Ramos (cell line): ENCODE data around the gene CMTM3.
"Not testable (repeated sequence)": the region's sequence is repeated elsewhere in the genome, so short reads cannot be mapped to it uniquely, and the experiment has no call there.

Experiments
- in situ Hi-C: fragments of 300-500 bp; cut with MboI; formaldehyde crosslinking; loops from one replicate; pipeline ENCODE4 v1.14.3; 2022; ENCODE audit warnings: low sequenced_read_pairs; ENCODE audit not compliant: unreplicated experiment

CMTM3 gene

DNA sequence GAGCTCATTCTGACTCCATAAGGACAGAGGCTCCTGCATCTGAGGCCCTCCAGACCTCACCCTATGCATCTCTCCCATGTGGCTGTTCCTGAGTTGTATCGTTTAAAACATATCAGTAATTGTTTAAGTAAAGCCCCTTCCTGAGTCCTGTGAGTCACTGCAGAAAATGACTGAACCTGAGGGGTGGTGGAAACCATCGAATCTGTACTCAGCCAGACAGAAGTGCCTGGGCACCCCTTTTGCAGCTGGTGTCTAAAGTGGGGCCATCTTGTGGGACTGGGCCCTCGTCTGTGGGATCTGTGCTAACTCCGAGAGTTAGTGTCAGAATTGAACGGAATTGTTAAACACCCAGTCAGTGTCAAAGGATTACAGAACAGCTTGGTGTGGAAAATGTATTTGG is 25.4 kb downstream of the CMTM3 start:
- in situ Hi-C loops: no loop called here

DNA sequence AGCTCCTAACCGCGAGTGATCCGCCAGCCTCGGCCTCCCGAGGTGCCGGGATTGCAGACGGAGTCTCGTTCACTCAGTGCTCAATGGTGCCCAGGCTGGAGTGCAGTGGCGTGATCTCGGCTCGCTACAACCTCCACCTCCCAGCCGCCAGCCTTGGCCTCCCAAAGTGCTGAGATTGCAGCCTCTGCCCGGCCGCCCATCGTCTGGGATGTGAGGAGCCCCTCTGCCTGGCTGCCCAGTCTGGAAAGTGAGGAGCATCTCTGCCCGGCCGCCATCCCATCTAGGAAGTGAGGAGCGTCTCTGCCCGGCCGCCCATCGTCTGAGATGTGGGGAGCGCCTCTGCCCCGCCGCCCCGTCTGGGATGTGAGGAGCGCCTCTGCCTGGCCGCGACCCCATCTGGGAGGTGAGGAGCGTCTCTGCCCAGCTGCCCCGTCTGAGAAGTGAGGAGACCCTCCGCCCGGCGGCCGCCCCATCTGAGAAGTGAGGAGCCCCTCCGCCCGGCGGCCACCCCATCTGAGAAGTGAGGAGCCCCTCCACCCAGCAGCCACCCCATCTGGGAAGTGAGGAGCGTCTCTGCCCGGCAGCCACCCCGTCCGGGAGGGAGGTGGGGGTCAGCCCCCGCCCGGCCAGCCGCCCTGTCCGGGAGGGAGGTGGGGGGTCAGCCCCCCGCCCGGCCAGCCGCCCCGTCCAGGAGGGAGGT is 26.2 kb downstream of the CMTM3 start:
- in situ Hi-C loops: not testable (repeated sequence)

DNA sequence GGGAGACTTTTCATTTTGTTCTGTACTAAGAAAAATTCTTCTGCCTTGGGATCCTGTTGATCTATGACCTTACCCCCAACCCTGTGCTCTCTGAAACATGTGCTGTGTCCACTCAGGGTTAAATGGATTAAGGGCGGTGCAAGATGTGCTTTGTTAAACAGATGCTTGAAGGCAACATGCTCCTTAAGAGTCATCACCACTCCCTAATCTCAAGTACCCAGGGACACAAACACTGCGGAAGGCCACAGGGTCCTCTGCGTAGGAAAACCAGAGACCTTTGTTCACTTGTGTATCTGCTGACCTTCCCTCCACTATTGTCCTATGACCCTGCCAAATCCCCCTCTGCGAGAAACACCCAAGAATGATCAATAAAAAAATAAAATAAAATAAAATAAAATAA is 27.1 kb downstream of the CMTM3 start:
- in situ Hi-C loops: not testable (repeated sequence)

DNA sequence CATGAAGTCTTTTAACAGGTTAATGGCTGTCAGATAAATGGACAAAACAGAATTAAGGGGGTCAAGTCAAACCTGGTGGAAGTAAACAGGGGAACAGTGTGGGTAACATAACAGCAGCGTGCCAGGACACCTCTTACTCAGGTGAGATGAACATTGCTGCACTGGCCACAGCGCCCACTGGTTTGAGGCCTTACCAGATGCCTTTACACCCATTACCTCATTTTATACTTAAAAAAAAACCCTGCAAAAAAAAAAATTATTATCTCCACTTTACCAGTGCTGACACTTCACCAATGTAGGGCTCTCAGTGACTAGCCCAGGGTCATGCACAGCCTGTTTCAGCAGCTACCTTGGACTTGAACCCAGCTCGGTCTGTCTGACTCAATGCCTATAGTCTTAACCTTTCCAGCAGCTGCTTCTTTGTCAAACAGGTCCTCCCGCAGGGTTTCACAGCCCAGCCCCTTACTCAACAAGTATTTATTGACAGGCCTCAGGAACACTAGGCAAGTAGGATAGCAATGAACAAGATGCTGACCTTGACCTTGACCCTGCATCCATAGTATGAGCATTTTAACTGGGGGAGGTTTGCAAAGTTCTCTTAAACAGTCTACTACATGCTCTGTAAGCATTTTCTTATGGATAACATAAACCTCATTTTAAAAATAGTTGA is 30.2 kb downstream of the CMTM3 start:
- in situ Hi-C loops: no loop called here

DNA sequence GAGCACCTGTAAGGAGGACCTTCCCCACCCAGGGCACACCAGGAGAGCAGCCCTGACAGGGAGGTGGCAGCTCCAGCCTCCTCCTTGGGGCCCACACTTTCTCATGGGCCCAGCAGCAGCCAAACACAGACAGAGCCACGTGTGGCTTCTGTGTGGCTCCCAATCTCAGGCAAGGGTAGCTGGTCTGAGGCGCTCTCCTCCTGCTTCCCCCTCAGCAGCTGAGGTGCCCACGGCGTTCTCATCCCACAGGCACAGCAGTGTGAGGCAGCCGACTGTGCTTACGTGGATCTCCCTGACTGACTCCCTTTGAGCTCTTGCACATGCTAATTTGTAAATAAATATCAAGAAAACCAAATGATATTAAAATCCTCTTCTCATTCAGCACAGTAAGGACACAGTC is 30.9 kb downstream of the CMTM3 start:
- in situ Hi-C loops: no loop called here

DNA sequence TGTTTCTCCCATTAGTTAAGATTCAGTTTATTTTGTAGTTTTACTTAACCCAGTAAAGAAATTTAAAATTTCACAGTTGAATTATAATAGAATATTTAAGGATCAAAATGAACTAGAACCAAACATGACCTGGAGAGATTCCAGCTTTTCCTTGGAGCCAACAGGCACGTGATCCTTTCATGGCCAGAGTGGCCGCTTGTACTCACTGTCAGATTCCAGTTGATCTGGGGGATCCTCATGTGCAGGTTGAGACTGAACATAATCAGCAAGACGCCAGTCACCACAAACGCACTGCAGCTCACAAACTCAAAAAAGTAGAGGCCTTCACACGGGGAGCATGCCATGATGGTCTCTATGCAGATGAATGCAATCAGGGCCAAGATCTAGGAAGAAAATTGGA is 31.7 kb downstream of the CMTM3 start:
- in situ Hi-C loops: no loop called here

DNA sequence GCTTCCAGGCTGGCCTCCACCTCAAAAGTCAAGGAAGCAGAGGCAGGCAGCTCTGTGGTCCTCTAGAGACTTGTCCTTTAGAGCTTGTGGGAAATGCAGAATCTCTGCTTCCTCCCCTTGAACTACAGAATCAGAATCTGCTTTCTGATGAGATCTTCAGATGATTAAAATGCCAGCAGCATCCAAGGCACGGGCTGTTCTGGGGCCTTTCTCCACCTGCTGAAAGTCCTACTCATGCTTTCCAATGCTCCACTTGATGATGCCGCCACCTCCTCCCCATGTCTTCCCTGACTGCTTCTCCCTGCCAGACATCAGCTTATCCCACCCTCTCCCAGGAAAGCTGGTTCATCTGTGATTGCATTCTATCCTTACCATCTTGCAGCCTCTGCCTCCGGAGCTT is 33.3 kb downstream of the CMTM3 start:
- in situ Hi-C loops: no loop called here

DNA sequence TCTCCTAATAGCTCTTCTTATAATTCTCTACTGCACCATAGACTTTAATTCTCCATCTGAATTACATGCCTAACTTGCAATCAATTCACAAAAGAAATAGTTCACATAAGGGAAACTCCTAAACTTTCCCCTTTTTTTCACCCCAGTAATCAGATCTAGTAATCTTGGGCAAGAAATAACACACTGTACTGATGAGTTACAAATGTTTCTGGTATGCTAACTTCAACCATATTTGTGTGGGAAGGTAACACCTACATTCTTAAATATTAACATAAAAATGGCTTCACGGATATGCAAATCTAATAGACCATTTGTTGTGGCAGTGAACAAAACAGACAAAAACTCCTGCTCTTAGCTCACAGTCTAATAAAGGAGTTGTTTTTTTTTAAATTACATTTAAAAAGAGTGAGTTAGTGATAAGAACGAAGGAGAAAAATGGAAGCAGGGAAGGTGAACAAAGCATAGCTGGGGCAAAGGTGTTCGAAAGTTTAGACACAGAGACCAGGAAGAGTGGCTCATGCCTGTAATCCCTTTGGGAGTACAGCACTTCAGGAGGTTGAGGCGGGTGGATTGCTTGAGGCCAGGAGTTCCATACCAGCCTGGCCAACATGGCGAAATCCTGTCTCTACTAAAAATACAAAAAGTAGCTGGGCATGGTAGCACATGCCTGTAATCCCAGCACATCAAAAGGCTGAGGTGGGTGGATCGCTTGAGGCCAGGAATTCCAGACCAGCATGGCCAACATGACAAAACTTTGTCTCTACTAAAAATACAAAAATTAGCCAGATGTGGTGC is 34.8 kb downstream of the CMTM3 start:
- in situ Hi-C loops: no loop called here

DNA sequence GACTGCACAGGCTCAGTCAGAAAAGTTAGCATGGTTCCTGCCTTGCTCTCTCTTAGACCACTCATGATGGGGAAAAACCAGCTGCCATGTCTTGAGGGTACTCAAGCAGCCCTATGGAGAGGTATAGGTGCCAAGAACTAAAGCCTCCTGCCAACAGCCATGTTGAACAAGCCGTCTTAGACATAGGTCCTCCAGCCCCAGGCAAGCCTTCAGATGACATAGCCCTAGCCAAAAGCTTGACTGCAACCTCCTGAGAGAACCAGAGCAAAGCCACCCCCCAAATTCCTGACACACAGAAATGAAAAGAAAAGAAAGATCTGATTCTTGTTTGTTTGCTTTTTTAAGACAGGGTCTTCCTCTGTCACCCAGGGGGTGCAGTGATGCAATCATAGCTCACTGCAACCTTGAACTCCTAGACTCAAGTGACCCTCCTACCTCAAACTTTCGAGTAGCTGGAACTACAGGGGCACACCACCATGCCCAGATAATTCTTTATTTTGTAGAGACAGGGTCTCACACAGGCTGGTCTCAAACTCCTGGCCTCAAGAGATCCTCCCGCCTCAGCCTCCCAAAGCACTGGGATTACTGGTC is 36.3 kb downstream of the CMTM3 start:
- in situ Hi-C loops: no loop called here

DNA sequence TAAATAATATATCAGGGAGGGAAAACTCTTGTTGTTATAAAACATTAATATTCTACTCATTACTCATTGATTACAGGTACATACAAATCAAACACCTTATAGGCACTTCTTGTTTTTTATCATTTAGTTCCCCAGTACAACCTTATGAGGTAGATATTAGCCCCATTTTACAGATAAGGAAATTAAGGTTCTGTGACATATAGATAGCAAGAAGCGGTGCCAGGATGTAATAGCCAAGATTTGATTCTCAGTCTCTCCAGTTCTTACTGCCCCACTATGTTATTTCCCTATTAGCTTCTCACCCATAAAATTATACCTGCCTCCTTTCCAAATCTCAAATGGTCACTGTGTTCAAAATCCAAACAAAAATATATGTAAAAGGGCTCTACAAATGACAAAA is 36.9 kb downstream of the CMTM3 start:
- in situ Hi-C loops: no loop called here

DNA sequence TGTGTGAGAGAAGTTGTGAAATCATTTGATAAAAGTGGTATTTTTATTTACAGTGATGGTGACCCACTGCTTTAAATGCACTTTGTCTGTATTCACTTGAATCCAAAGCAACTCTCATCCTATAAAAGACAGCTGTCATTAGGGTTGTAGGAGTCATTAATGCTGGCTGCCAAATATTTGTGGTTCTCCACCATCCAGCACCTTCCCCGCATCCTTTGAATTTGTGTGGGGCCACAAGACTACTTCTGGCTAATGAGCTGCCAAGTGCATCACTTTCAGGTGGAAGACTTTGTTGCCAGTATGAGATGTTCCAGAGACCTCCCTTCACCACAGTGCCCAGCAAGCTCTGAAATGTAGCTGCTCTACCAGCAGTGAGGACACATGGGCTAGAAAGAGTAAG is 43.4 kb downstream of the CMTM3 start:
- in situ Hi-C loops: no loop called here

DNA sequence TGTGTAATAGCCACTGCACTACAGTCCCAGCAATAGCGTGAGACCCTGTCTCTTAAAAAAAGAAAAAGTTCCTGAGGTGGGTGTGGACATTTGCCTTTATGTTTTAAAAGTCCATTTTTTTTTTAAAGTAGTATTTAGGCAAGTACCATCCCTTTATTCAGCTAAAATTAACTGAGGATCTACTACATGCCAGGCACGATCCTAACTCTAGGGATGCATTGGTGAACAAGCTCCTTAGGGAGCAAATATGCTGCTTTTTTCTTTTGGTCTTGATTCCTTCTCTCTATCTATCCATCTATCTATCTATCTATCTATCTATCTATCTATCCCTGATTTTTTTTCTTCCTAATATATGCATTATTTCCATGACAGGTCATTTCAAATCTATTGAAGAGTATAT is 44.7 kb downstream of the CMTM3 start:
- in situ Hi-C loops: no loop called here

DNA sequence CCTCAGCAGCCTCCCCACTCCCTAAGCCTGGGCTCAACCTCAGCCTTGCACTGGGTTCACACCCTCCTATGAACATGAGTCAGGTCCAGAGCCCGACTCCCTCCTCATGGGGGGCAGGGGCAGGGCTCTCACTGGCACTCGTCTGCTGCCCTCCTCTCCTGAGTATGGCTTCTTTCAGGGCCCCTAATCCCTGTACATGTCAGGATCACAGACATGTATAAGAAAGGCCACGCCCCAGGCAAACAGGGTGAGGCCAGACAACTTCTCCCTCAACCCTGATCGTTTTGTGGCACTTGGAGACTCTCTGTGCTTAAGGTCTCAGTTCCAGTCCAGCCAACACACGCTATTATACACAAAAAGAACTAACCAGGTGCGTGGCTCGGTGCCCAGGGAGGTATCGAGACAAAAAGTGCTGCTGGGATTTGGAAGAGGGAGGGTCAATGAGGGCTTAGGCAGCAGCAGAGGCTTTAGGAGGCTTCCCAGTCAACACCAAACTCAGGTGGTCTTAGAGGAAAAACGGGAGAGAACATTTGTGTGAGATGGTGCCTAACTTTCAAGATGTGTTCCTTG is 45.2 kb downstream of the CMTM3 start:
- in situ Hi-C loops: no loop called here

DNA sequence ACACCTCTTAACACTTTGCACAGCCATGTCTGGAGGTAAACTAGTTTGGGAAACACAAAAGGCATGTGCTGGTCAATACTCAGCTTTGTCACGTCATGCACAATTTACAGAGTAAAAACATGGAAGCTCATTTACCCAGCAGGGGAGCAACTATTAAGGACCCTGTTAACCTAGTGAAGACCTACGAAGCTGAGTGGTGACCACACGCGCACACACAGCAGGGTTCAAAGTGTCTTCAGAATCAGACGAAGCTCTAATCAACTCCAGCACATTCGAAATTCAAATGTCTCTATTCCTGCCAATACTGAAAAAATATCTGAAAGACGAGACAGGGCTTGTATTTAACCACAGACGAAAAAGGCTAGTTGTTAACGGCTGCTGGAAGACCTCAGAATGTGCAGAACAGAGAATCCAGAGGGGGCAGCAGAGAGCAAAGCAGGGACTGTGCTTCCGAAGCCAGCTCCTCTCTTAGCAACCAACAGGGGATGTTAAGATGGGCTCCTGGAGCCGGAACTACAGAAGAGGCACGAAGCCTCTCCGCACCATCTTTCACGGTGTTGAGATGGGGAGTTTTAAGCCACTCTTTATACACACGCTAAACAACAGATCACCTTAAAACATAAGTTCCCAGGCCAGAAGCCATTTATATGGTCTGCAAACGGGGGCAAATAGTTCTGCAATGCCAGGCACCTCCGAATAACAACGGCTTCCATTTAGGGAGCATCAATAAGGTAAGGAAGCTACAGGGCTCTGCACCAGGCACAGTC is 46.4 kb downstream of the CMTM3 start:
- in situ Hi-C loops: no loop called here

DNA sequence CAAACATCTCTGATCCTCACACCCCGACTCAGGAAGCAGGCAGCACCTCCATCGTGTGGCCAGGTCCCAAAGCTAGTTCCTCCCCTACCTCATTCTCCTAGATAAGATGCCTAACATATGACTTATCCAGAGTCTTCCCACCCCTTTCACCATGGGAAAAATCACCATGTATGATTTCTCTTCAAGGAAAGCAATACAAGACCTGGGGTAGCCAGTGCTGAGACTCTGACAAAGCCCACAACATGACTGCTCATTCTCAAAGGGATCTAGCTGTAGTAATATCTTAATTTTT is 46.9 kb downstream of the CMTM3 start:
- in situ Hi-C loops: no loop called here

DNA sequence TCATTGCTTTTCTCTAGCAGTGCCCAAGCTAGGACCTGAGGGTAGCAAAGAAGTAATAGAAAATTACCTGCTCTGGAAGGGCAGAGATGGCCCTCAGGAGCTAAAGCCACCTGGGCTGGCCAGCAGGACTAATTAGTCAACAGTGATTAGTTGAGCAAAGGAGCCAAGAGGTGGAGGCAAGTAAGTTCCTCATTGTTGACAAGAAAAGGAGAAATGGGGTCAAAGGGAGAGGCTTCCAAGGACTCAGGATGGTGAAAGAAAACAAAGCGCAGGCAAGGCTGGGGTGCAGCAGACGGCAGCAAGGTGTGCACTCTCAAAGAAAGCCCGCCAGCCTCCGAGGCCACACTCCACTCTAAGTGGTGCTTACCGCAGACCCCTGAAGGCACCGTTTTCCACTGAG is 47.5 kb downstream of the CMTM3 start:
- in situ Hi-C loops: no loop called here

DNA sequence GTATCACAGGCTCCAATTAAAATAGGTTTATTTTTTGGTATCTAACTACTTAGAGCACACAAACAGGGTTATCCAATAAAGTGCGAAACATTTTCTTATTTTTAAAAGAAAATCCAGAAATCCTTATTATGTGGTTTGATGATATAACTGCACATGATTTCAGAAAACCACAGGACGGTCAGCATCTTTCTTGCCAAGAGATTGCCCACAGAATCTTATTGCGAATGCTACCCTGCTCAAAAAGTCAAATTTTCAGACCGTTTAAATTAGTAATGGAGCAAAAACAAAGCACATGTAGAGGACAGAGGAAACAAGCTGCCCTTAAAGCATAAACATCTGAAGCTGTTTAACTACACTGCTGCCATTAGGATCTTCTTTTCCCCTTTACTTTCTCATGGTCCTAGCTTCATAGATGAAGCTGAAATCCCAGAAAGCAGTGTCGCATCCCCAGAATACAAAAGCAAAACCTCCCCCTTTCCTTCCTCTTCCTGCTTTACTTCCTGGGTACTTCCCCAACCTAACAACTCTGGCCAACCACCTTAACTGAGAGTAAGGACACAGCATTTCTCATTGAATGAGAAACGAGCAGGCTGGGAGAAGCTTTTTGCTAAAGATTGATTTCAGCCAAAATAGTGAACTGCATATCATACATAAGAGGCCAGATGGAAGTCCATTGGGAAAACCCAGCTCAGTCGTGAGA is 48.3 kb downstream of the CMTM3 start:
- in situ Hi-C loops: no loop called here

DNA sequence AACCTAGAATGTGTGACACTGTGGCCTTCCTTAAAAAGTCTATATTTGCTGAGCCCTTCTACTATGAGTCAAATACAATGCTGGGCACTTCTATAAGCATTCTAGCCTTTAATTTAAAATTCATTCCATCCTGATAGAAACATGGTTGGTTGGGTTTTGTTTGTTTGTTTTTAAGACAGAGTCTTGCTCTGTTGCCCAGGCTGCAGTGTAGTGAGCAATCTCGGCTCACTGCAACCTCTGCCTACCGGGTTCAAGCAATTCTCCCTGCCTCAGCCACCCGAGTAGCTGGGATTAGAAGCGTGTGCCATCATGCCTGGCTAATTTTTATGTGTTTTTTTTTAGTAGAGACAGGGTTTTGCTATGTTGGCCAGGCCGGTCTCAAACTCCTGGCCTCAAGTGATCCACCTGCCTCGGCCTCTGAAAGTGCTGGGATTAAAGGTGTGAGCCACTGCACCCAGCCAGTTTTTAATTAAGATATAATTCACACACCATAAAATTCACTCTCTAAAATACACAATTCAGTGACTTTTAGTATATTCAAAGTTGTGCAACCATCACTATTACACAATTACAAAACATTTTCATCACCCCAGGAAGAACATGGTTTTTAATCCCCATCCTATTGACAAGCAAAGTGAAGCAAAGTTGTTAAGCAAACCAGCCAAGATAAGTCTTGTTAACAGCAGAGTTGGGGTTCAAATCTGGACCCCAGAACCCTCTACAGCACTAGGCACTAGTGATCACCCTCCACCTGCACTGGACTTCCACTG is 49.3 kb downstream of the CMTM3 start:
- in situ Hi-C loops: no loop called here

DNA sequence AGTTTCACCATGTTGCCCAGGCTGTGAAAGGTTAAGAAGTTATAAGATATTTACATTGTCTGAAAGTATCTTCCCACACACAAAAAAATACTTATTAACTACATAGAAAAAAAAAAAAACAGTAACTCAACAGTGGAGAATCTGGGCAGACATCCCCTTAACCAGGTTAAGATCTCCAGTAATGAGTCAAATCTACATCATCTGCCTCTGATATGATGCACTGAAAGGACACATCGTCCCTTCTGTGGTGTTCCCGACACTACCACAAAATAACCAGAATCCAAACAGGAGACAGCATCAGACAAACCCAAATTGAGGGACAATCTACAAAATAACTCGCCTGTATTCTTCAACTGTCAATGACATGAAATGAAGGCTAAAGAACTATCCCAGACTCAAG is 52.0 kb downstream of the CMTM3 start:
- in situ Hi-C loops: no loop called here
